Right kidney (tissue), 9 donors: ENCODE measurements around the gene OR51B6.
"Not testable (repeated sequence)": the region's sequence is repeated elsewhere in the genome, so short reads cannot be mapped to it uniquely, and the experiment has no call there.

Experiments
- DNase-seq: peaks from one replicate; pipeline ENCODE4 v3.0.0-alpha.2; 2016
- long read RNA-seq, 8 donors: transcript quantifications; one replicate each; lab custom pipeline, GENCODE V29; 2026

OR51B6 gene
- long read RNA-seq, donor 1: 0 reads
- long read RNA-seq, donor 2: 0 reads
- long read RNA-seq, donor 3: 0 reads
- long read RNA-seq, donor 4: 0 reads
- long read RNA-seq, donor 5: 0 reads
- long read RNA-seq, donor 6: 0 reads
- long read RNA-seq, donor 7: 0 reads
- long read RNA-seq, donor 8: 0 reads

DNA sequence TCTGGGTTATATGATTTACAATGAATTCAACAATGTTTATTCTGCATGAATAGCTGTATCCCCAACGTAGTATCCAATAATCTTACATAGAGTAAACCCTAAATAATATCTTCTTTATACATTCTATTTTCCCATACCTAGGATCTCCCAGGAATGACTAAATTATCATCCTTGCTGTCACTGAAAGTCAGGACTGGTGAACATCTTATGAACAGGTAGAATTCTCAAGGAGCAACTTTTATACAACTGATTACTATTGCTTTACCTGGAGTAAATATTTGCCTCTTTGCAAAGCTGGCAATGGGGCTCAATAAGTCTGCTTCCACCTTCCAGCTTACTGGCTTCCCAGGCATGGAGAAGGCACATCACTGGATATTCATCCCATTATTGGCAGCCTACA is at the start of gene OR51B6:
Gene OR51B6 (plus strand): TSS at position 301 of the 400 bp plus-strand sequence. CDS start 0 bp downstream, at position 301.
- no peak for DNase-seq

- DNase-seq: no peak
Observed at GRCh38 chr11:5301846-5302245, 49.5 kb upstream of the OR51B6 start, which contains the start of gene OR51B4. Gene OR51B4, minus strand, starts transcription at chr11:5301946. Its CDS starts 0 bp downstream, at chr11:5301946.

DNA sequence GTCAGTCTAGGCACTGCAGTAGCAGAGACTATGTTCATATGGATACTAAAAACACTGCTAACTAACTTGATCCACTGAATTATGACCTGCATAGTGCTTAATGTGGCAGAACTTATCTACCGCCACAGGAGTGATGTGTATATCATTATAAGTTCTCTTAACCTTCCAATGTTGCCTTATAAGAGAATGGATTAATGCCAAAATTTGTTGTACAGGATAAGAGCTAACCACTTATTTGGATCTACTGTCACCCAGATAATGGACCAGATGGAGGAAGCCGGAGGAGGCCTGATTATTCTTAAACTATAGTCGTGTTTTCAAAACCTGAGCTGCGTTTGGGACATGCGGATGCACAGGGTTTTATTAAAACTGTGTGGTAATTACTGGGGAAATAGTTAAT is 47.7 kb upstream of the OR51B6 start:
- DNase-seq: no peak

DNA sequence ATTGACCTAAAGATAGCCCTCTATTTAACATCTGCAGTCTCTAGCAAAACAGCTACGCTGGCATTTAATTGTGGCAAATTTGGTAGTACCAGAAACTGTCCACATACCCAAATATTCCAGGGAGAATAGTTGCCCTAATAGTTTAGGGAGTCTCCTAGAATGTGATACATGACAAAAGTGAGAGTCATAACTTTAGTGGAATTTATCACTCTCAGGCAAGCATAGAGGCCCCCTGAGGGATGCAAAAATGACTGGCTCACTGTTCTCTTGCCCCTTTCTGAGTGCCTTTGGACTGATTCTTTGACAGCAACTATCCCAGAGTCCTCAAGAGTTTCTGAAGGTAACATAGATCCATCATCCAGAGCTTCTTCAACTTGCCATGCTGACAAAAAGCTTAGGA is 47.3 kb upstream of the OR51B6 start:
- DNase-seq: no peak

GRCh38 chr11:5307256-5308019 is 43.9 kb upstream of the OR51B6 start:
- DNase-seq: no peak

DNA sequence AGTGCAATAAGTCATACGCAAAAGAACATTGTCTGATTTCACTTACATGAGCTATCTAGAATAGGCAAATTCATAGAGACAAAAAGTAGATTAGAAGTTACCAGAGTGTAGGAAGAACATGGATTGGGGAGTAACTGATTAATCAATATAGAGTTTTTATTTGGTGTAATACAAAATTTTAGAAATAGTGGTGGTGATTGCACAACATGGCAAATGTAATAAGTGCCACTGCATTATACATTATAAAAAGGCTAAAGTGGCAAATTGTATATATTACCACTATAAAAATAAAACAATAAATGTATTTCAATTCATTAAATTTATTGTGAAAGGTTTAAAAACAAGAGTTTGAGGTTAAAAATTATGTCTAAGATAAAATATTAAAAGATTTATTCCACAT is 40.9 kb upstream of the OR51B6 start:
- no peak for DNase-seq

DNA sequence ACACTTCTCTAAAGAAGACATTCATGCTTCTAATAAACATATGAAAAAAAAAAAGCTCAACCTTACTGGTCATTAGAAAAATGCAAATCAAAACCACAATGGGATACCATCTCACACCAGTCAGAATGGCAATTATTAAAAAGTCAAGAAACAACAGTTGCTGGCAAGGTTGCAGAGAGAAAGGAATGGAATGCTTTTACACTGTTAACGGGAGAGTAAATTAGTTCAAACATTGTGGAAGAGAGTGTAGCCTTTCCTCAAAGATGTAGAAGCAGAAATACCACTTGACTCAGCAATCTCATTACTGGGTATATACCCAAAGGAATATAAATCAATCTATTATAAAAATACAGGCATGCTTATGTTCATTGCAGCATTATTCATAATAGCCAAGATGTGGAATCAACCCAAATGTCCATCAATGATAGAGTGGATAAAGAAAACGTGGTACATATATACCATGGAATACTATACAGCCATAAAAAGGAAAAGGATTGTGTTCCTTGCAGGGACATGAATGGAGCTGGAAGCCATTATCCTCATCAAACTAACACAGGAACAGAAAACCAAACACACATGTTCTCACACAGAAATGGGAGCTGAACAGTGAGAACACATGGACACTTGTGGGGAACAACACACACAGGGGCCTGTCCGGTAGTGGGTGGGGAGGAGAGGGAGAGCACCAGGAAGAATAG is 37.8 kb upstream of the OR51B6 start:
- not testable (repeated sequence) for DNase-seq

GRCh38 chr11:5317292-5317691 is 34.0 kb upstream of the OR51B6 start:
- no peak for DNase-seq

- no peak for DNase-seq
Observed at GRCh38 chr11:5324197-5324596, 27.1 kb upstream of the OR51B6 start, which contains the start of gene OR51B2. Gene OR51B2, minus strand, starts transcription at chr11:5324297. Its CDS starts 0 bp downstream, at chr11:5324297.

DNA sequence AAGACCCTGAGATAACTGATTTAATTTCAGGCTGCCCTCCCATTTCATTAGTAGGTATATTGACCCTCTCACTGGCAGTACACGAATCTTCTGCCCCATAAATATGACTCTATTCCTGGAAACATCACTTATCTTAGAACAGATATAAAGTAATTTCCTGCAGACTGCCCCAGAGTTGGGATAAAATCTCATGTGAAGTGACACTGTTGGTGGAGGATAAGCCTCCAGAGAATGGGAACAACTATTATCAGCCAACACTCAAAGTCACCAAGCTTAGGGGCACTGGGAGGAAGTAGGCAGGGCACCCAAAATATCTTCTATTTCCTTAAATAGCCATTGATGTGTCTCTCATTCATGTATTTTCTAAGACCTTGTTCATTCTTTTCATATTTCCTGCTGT is 16.1 kb upstream of the OR51B6 start:
- DNase-seq: no peak

DNA sequence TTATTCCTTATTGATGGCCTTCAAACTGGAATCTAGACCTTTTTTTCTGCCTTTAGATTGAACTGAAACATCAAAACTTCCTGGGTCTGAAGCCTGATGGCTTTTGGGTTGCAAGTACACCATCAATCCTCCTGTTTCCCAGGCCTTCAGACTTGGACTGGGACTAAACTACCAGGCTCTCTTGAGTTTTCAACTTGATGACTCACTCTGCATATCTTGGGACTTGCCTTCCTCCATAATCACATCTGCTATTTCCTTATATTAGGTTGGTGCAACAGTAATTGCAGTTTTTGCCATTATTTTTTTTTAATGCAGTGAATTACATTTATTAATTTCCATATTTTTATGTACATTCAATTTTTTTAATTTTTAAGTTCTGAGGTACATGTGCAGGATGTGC is 15.0 kb upstream of the OR51B6 start:
- no peak for DNase-seq

- not testable (repeated sequence) for DNase-seq
Observed at GRCh38 chr11:5337253-5337652, 14.1 kb upstream of the OR51B6 start.

DNA sequence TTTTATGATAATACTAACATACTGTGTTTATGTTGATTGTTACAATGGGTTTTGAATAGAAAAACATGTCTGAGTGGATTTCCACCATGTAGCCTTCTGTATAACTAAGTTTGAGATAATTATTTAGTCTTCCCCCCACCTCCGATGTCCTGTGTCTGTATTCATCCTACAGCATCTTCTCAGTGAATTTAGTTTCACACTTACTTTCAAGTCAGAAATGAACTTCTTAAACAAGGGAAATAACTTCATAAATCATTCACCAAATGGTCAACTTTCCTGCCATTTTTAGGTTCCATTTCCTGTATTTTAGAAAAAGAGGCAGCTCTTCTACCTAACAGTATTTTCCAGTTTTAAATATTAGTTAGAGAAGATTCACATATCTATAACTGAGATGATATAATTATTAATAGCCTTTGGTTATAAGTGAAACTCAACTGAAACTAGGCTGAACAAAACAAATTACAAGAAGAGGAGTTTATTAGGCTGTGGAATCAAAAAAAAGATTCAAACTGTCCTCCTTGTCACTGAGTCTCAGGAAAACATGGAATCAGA is 11.5 kb upstream of the OR51B6 start:
- no peak for DNase-seq

DNA sequence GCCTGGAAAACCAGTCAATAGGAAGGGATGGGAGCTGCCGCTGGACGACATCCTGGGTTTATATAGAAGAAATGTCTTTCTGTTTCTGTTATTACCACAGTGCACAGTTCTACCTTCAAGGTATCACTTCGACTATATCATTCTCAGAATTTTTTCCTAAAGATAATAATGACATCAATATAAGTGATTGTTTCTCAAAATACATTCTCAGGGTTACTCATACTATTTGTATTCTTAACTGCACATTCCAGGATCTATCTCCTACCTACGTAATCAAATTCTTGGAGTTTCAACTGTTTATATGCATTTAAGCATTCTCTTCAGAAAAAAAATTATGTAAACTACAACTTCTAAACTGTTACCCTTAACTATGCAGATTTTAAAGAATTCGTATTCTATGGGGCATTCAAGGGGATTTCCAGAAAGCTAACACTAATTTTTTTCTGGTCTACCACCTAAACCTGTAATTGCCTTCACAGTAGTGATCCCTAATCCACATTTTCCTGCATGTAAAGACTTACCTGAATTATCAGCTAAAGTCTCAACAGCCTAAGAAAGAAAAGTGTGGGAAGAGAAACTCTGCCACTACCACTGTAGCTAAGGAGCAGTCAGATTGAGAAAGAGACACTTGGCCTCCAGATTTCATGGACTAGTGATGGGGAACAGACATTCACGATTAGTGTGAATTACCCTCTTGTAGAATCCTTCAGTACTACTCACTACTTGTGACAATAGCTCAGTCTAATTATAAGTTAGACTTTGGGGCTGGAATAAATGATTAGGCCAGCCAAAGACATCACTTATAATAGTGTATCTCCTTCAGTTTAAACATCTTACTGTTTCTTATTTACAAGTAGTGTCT is 7.6 kb upstream of the OR51B6 start, which contains the start of gene OR51B5:
Gene OR51B5 (minus strand): TSS at position 51 of the 862 bp plus-strand sequence. CDS start 0 bp downstream, at position 51.
- no peak for DNase-seq

- no peak for DNase-seq
Observed at GRCh38 chr11:5345831-5346230, 5.5 kb upstream of the OR51B6 start.

DNA sequence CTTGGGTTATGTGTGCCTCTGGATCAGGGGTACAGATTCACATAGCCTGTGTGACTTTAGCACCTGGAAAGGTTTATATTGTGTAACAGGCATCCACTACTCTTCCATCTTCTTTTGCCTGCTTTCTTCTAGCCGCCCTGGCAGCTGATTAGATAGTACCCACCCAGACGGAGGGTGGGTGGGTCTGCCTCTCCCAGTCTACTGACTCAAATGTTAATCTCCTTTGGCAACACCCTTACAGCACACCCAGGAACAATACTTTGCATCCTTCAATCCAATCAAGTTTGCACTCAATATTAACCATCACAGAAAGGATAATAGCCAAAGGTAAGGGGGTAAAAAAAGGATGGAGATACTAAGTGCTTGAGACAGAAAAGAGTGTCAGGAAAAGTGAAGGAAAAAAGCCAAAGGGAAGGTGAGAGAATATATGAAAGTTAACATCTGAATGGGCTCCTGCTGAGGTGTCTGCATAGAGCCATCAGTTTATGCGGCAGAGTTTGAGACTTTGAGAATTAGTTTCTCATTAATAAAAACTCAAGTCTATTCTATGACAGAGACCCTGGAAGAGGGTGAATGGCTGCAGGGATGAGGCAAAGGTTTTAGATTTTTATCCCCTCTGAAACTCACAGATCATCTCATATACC is 2.6 kb upstream of the OR51B6 start:
- no peak for DNase-seq

GRCh38 chr11:5349550-5349949 is 1.8 kb upstream of the OR51B6 start:
- DNase-seq: no peak

DNA sequence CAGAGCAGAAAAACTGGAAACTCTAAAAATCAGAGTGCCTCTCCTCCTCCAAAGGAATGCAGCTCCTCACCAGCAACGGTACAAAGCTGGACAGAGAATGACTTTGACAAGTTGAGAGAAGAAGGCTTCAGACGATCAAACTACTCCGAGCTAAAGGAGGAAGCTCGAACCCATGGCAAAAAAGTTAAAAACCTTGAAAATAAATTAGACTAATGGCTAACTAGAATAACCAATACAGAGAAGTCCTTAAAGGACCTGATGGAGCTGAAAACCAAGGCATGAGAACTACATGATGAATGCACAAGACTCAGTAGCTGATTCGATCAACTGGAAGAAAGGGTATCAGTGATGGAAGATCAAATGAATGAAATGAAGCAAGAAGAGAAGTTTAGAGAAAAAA is 4.7 kb downstream of the OR51B6 start:
- not testable (repeated sequence) for DNase-seq

DNA sequence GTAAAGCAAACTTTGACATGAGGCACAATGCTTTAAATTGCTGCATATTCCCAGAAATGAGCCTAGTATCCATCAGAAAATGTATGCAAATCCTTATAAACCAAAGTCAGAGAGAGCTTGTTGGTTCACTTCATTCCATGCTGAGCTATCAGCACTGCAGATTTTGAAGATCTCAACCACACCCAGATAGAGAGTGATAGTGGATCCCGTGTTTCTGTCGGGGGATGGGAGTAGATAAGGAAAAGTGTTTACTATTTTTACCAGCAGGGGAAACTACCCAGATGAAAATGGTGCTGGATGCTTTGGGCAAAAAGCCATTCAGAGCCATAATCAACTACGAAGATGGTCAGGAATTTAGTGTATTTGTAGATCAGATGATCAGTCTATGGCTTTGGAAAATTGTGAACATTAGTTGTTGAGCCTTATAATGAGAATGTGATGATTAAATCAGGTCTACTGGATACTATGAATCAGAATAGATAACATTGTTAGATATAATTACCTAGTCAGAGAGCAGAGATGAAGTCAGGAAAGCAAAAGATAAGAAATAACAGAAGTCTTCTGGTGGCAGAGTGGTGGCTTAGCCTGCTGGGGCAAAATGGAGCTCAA is 10.8 kb downstream of the OR51B6 start:
- DNase-seq: no peak

DNA sequence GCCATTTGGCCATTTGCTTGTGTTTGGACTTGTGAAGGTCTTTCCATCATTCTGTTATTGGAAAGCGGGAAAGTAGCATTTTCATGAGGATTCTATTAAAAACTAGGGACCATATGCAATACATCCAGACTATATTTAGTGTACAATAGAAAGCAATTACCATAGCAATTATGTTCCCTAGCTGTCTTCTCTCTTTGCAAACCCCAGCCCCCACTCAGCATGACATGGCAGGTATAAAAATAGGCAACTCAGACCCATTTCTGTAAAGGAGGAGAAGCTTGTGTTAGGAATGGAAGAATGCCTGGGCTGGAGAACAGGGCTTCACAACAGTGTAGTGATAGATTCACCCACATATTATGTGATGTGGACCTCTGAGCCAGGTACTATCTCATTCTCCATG is 12.4 kb downstream of the OR51B6 start:
- no peak for DNase-seq

- DNase-seq: no peak
Observed at GRCh38 chr11:5364214-5364613, 12.9 kb downstream of the OR51B6 start.
